Measurements from ENCODE around the gene TK1.

Gene TK1

GRCh38 chr17:78214016-78214705, 27.3 kb upstream of the TK1 start, which contains the start of gene BIRC5:
Gene BIRC5 (plus strand): TSS chr17:78214253. CDS start chr17:78214317, 64 bp downstream.
- DNase-seq (ENCODE audit: insufficient read length, low spot score) = peak; percentile 90
- no peak for FAIRE-seq
- no peak for TF ChIP-seq CTCF (IDR thresholded peaks at IDR 0.05; ENCODE audit: insufficient read depth, missing control alignments)

GRCh38 chr17:78211032-78211431, 24.2 kb upstream of the TK1 start:
- DNase-seq (ENCODE audit: insufficient read length, low spot score) (no peak), FAIRE-seq (no peak)
- no peak for TF ChIP-seq CTCF (IDR thresholded peaks at IDR 0.05; ENCODE audit: insufficient read depth, missing control alignments)

- DNase-seq (ENCODE audit: insufficient read length, low spot score) = no peak
- no peak for FAIRE-seq
- no peak for TF ChIP-seq CTCF (IDR thresholded peaks at IDR 0.05; ENCODE audit: insufficient read depth, missing control alignments)
These were observed 23.3 kb upstream of the TK1 start for GRCh38 chr17:78210111-78210510.

- no peak for TF ChIP-seq CTCF (IDR thresholded peaks at IDR 0.05; ENCODE audit: insufficient read depth, missing control alignments)
- DNase-seq (ENCODE audit: insufficient read length, low spot score) = no peak
- FAIRE-seq = no peak
These were observed 21.6 kb upstream of the TK1 start for GRCh38 chr17:78208486-78208885.

- DNase-seq (ENCODE audit: insufficient read length, low spot score) = no peak
- TF ChIP-seq CTCF (IDR thresholded peaks at IDR 0.05; ENCODE audit: insufficient read depth, missing control alignments) = no peak
- no peak for FAIRE-seq
These were observed 19.4 kb upstream of the TK1 start for GRCh38 chr17:78206298-78206697.

GRCh38 chr17:78205124-78205775, 18.4 kb upstream of the TK1 start:
- FAIRE-seq (no peak), DNase-seq (ENCODE audit: insufficient read length, low spot score) (no peak)
- TF ChIP-seq CTCF (IDR thresholded peaks at IDR 0.05; ENCODE audit: insufficient read depth, missing control alignments) = no peak

Measured in D721Med (cell line).